T-helper 9 cell (primary cell): ENCODE data around the gene B4GALNT4.
A peak's percentile ranks its signal among the peaks of the same experiment; 100 is the strongest.
"Not testable (repeated sequence)": the region's sequence is repeated elsewhere in the genome, so short reads cannot be mapped to it uniquely, and the experiment has no call there.

ENCODE experiments used
- DNase-seq: peaks from one replicate; pipeline ENCODE4 v3.0.0-alpha.2; 2020

The B4GALNT4 gene

GRCh38 chr11:335779-336658, 33.3 kb upstream of the B4GALNT4 start:
- no peak for DNase-seq

DNA sequence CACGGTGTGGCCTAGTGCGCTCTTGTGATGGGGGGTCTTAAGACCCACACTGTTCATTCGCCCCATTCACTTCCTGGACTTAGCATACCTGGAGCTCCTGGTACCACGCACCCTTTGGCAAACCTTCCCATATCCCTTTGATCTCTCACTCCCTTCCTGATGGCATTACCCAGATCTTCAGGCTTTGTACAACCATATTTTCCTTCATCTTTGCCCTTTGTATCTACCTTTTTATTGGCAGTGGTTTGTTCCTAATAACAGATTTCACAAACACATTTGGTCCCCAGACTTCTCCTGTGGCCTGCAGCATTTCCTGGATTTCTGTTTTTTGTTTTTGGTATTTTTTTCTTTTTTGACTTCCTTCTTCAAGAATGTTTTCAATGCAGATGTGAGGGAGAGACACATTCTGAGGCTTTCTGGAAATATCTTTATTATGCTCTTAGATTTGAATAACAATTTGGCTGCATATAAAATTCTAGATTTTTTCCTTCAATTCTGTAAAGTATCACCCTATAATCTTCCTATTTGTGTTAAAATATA, 32.6 kb upstream of the B4GALNT4 start:
- DNase-seq = no peak

- no peak for DNase-seq
Measured at GRCh38 chr11:337711-338110, 31.6 kb upstream of the B4GALNT4 start.

DNA sequence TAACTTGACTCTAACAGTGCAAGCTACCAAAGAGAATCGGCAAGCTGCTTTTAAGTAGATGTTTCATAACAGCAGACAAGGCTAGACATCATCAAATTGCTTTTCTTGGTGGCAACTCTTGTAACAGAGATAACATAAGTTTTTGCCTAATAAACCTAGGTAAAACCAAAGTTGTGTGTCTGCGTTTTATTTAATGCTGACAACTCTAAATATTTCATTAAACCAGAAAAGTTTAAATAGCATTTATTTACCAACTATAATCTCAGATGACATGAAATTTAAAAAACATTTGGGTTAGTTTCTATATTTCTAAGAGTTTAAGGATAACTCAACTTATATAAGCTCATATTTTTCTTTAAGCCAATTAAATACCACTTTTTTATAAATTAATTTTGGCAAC, 29.3 kb upstream of the B4GALNT4 start:
- DNase-seq = no peak

DNA sequence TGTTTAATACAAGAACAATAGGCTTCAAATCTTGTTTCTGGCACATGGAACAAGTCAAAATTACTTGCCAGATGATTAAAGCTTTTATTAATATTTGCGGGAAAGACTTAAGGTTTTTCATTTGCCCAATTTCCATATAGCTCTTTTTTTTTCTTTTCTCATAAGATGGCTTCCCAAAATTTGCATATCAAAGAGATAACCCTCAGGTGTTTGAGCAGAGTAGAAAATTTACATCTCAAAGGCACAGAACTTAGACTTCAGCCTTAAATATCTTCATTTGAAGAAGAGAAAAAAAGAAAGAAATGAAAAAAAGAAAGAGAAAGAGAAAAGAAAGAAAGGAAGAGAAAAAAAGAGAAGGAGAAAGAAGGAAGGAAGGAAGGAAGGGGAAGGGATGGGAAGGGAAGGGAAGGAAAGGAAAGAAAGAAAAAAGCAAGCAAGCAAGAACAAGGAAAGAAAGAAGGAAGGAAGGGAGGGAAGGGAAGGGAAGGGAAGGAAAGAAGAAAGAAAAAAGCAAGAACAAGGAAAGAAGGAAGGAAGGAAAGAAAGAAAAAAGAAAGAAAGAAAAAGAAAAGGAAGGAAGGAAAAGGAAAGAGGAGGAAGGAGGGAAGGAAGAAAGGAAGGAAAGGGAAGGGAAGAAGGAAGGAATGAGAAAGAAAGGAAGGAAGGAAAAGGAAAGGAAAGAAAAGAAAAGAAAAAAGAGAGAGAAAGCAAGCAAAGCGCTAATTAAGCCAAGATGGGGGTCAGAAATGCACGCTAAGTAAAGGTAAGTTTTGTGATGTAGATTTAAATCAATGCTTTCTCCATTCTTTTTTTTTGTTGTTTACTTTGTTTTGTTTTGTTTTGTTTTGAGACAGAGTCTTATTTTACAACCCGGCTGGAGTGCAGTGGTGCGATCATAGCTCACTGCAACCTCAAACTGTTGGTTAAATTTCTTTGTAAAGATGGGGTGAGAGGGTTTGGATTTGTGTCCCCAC, 28.5 kb upstream of the B4GALNT4 start:
- no peak for DNase-seq

DNA sequence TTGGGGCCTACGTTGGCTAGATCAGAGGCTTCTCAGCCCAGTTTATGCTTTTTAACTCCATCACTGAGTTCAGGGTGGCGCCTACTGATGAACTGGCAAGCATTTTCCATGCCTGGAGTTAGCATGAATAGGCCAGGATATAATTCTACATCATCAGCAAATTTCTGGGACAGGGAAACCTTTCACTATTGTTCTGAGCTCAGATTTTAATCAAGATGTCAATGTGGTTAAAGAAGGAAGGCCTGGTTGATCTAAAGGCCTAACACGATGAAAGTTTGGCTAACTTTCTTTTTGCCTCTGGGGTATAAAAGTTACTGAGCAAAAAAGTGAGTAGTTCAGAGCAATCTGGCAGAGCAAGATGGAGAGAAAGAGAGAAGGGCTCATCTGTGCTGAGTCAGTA, 27.0 kb upstream of the B4GALNT4 start:
- DNase-seq = no peak

- DNase-seq = no peak
Measured at GRCh38 chr11:344836-345578, 24.3 kb upstream of the B4GALNT4 start.

DNA sequence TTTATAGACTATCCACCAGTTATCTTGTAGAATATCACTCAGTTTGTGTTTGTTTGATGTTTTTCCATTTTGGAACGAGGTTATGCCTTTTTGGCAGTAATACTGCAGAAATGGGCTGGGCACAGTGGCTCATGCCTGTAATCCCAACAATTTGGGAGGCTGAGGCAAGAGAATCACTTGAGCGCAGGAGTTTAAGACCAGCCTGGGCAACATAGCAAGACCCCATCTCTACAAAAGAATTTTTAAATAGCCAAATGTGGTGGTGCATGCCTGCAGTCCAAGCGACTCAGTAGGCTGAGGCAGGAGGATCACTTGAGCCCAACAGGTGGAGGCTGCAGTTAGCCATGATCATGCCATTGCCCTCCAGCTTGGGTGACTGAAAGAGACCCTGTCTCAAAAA, 22.8 kb upstream of the B4GALNT4 start:
- no peak for DNase-seq

- not testable (repeated sequence) for DNase-seq
Measured at GRCh38 chr11:349270-349954, 19.9 kb upstream of the B4GALNT4 start.

- not testable (repeated sequence) for DNase-seq
Measured at GRCh38 chr11:350033-350722, 19.1 kb upstream of the B4GALNT4 start.

DNA sequence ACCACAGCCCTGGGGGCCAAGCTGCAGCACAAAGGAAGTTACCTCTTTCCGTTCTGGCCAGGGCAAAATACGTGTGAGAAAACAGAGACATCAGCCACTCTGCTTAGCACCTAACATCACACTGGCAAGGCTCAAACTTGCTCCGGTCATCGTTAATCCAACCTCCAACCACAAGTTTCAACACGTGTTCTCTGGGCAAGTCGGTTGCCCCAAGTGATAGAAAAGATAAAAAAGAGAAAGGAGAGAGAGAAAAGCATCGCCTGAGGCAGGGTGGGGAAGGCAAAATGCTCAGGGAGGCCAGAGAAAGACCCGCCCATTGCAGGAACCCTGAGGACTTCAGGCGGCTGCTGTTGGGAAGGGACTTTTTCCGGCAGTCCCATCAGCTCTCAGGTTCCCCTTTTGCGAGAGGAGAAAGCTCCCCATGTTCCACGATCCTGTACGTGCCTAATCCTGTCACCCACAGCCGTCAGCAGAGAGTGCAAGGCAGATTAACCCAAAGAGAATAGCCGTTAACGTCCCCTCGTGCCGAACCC, 18.5 kb upstream of the B4GALNT4 start:
- DNase-seq = no peak

GRCh38 chr11:351411-351810, 17.9 kb upstream of the B4GALNT4 start:
- DNase-seq = no peak

GRCh38 chr11:352456-353031, 16.8 kb upstream of the B4GALNT4 start:
- DNase-seq = no peak

DNA sequence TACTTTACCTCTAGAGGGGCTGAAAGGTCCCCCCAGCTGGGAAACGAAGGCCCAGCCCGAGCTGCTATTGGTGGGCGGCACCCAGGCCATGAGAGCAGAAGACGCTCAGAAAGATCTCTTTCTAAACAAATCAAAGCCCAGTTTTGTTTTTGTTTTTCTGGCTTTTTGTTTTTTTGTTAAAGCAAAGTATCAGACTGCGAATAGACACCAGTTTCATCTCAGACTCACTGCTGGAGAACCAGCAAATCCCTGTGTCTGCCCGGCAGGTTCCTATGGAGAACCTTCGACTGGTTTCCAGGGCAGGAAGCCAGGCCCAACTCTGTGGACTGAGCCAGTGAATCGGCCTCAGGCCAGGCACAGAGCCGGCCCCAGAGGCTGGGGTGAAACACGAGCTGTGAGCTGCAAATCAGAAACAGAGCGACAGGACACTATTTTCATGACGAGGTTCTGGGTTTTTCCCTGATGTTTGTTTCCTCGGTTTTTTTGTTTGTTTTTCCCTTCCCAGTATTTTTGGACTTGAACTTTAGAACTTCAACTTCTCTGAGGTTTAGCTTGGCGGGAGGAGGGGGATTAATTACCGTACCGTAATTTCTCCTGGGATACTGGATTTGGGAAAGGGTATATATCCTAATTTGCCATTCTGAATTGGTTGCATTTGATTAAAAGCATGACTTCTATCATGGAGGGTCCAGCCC, 16.0 kb upstream of the B4GALNT4 start:
- no peak for DNase-seq

- peak; percentile 75 for DNase-seq
Measured at GRCh38 chr11:355581-356458, 13.5 kb upstream of the B4GALNT4 start.

GRCh38 chr11:356610-357009, 12.7 kb upstream of the B4GALNT4 start:
- no peak for DNase-seq

DNA sequence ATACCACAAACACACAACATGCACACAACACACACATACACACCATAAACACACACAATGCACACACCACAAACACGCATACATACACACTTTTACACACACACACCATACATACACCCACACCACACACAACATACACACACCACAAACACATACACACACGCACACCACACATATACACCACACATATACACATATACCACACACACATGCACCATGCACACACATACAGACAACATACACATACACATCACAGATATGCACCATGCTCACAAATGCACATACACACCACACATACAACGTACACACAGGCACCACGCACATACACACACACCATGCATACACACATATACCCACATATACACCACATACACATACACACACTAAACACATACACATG, 11.7 kb upstream of the B4GALNT4 start:
- no peak for DNase-seq

- DNase-seq = no peak
Measured at GRCh38 chr11:358129-358800, 11.0 kb upstream of the B4GALNT4 start.
